SU-DHL-6 (cell line): ENCODE results near the gene CSF2.

Experiments used
- H2AFZ ChIP-seq: fragments of 200-600 bp; sonication (generic); 2 replicates; pipeline ENCODE4 v1.6.1; 2014; ENCODE audit warnings: low read depth, mild to moderate bottlenecking, moderate library complexity, mixed read lengths, antibody characterized with exemption, low read length; ENCODE audit not compliant: severe bottlenecking
- H3F3A ChIP-seq: fragments of 200-600 bp; shearing (Covaris generic); 2 replicates; pipeline ENCODE4 v1.6.0; 2016; ENCODE audit warnings: antibody characterized with exemption, mild to moderate bottlenecking; ENCODE audit not compliant: insufficient read depth
- H3K27ac ChIP-seq: fragments of 200-600 bp; sonication (generic); 2 replicates; pipeline ENCODE4 v1.5.1; 2016; ENCODE audit warnings: low read depth, mild to moderate bottlenecking, low read length, moderate library complexity, mixed read lengths
- H3K27me3 ChIP-seq: fragments of 200-600 bp; sonication (generic), shearing (Covaris generic); 2 replicates; pipeline ENCODE4 v1.6.0; 2014; ENCODE audit warnings: mild to moderate bottlenecking, low read length
- H3K36me3 ChIP-seq: fragments of 200-600 bp; sonication (generic); 2 replicates; pipeline ENCODE4 v1.6.1; 2014; ENCODE audit warnings: mild to moderate bottlenecking, low read length, mixed read lengths
- H3K4me2 ChIP-seq: fragments of 300-600, 200-600 bp; shearing (Covaris generic), sonication (generic); 2 replicates; pipeline ENCODE4 v1.6.0; 2014; ENCODE audit warnings: low read length, low read depth, mild to moderate bottlenecking; ENCODE audit not compliant: poor library complexity, severe bottlenecking
- H3K4me3 ChIP-seq: fragments of 200-600 bp; sonication (generic); 2 replicates; pipeline ENCODE4 v1.5.1; 2014; ENCODE audit warnings: antibody characterized with exemption, low read length, mild to moderate bottlenecking, mixed read lengths; ENCODE audit not compliant: insufficient read depth, poor library complexity, severe bottlenecking
- H3K79me2 ChIP-seq: fragments of 200-600 bp; sonication (generic); 2 replicates; pipeline ENCODE4 v1.6.1; 2014; ENCODE audit warnings: mild to moderate bottlenecking, low read length, moderate library complexity; ENCODE audit not compliant: insufficient read depth
- H3K9ac ChIP-seq: fragments of 200-600 bp; sonication (generic); 2 replicates; pipeline ENCODE4 v1.7.0; 2014; ENCODE audit warnings: mild to moderate bottlenecking, low read length
- H3K9me2 ChIP-seq: fragments of 200-600 bp; sonication (generic); replicated peaks from 2 replicates; pipeline ENCODE4 v1.6.1; 2014; ENCODE audit warnings: low read length; ENCODE audit not compliant: insufficient read depth
- H3K9me3 ChIP-seq: fragments of 200-600 bp; sonication (generic); 2 replicates; pipeline ENCODE4 v1.6.1; 2014; ENCODE audit warnings: low read length, mixed read lengths; ENCODE audit not compliant: insufficient read depth
- H4K20me1 ChIP-seq: fragments of 200-600 bp; sonication (generic); 2 replicates; pipeline ENCODE4 v1.6.1; 2014; ENCODE audit warnings: low read depth, mild to moderate bottlenecking, antibody characterized with exemption, low read length, moderate library complexity, mixed read lengths
- CTCF ChIP-seq: fragments of 200-600 bp; sonication (generic); IDR thresholded peaks from one replicate; pipeline ENCODE4 v1.5.1; 2017; ENCODE audit warnings: antibody characterized with exemption, mild to moderate bottlenecking, low read length, moderate library complexity; ENCODE audit not compliant: insufficient read depth, poor library complexity, severe bottlenecking
- EZH2phosphoT487 ChIP-seq: fragments of 200-600 bp; sonication (generic), shearing (Covaris generic); conservative IDR thresholded peaks from 2 replicates; pipeline ENCODE4 v1.6.1; 2018; ENCODE audit warnings: mild to moderate bottlenecking, antibody characterized with exemption, low read length, moderate library complexity, mixed read lengths

Gene CSF2

GRCh38 chr5:132033122-132033521 lies 40.5 kb upstream of the CSF2 start:
- H3K36me3 ChIP-seq = no peaks in the 10 kb centered on the region
- H3K9me2 ChIP-seq = no peaks in the 10 kb centered on the region
- no peak overlapping the region for H2AFZ ChIP-seq
- no peak overlapping the region for H3K27ac ChIP-seq
- H3K4me3 ChIP-seq = no peak overlapping the region
- H3K4me2 ChIP-seq = no peak overlapping the region
- no peaks in the 10 kb centered on the region for H3K9me3 ChIP-seq
- H3K9ac ChIP-seq = no peak overlapping the region
- no peaks in the 10 kb centered on the region; the same call in 1 of the 2 replicates for H3K27me3 ChIP-seq
- no peaks in the 10 kb centered on the region for H4K20me1 ChIP-seq
- H3F3A ChIP-seq = no peaks in the 10 kb centered on the region
- H3K79me2 ChIP-seq = no peaks in the 10 kb centered on the region
- TF ChIP-seq CTCF = no peak
- TF ChIP-seq EZH2phosphoT487 = no peak

DNA sequence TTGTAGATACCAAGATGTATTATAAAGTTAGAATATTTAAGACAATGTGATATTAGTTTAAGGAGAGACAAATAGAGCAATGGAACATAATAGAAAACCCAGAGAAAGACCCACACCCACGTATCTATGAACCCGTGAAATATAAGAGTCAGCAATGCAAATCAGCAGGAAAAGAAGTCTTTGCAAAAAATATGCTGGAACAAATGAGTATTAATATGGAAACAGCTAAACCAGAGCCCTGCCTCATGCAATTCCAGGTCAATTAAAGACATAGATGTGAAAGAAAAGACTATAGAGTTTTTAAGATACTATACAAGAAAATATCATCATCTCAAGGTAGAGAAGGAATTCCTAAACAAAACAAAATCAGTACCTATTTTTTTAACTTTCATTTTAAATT lies 36.2 kb upstream of the CSF2 start:
- Histone ChIP-seq H3K4me2 (no peak overlapping the region), H3K36me3 (no peaks in the 10 kb centered on the region), H3F3A (no peaks in the 10 kb centered on the region), H3K27ac (no peak overlapping the region), H3K79me2 (no peaks in the 10 kb centered on the region), H3K9me3 (no peaks in the 10 kb centered on the region), H3K27me3 (no peaks in the 10 kb centered on the region; the same call in 1 of the 2 replicates), H3K9me2 (no peaks in the 10 kb centered on the region), H3K9ac (no peak overlapping the region), H3K4me3 (no peak overlapping the region), H2AFZ (no peak overlapping the region), H4K20me1 (no peaks in the 10 kb centered on the region)
- TF ChIP-seq EZH2phosphoT487 (no peak), CTCF (no peak)

GRCh38 chr5:132044207-132044606 lies 29.4 kb upstream of the CSF2 start:
- H3F3A ChIP-seq = no peaks in the 10 kb centered on the region
- no peak overlapping the region for H3K27ac ChIP-seq
- no peaks in the 10 kb centered on the region for H3K27me3 ChIP-seq
- H3K9me3 ChIP-seq = no peaks in the 10 kb centered on the region
- no peak overlapping the region for H3K4me3 ChIP-seq
- no peaks in the 10 kb centered on the region for H3K9me2 ChIP-seq
- H2AFZ ChIP-seq = no peak overlapping the region
- no peak for TF ChIP-seq CTCF
- TF ChIP-seq EZH2phosphoT487 = no peak
- H3K4me2 ChIP-seq = no peak overlapping the region
- no peaks in the 10 kb centered on the region for H3K36me3 ChIP-seq
- H3K9ac ChIP-seq = no peak overlapping the region
- no peaks in the 10 kb centered on the region for H4K20me1 ChIP-seq
- no peaks in the 10 kb centered on the region for H3K79me2 ChIP-seq
